Activated CD4-positive, alpha-beta T cell treated with anti-CD3 and anti-CD28 coated beads, Interleukin-2, amount 10 ng/mL, durations not matched to agents 7 days and 5 days (primary cell): ENCODE results near the gene YEATS2. TPM values are rescaled to one million over a fixed set of nuclear protein-coding genes. Genes with fewer than 3 reads are reported as not detected.

Experiments
- CTCF ChIA-PET: fragments of 350-600 bp; sonication (Branson Sonifier 250); formaldehyde crosslinking; loops from one replicate; lab custom pipeline; 2021; ENCODE audit warnings: antibody characterized with exemption; lab: Charles Lee
- POLR2A ChIA-PET: fragments of 350-600 bp; sonication (Branson Sonifier 250); formaldehyde crosslinking; loops from one replicate; lab custom pipeline; 2021; ENCODE audit warnings: antibody characterized with exemption; lab: Charles Lee
- DNase-seq: peaks from one replicate; pipeline ENCODE4 v3.0.0-alpha.2; 2020
- H3K27ac Mint-ChIP-seq: one replicate; pipeline ENCODE4 v1.8.0; 2021; ENCODE audit warnings: mild to moderate bottlenecking, moderate library complexity, mixed read lengths
- H3K27me3 Mint-ChIP-seq: one replicate; pipeline ENCODE4 v1.8.0; 2021; ENCODE audit warnings: mixed read lengths
- H3K36me3 Mint-ChIP-seq: one replicate; pipeline ENCODE4 v1.8.0; 2021; ENCODE audit warnings: low read depth, mixed read lengths
- H3K4me1 Mint-ChIP-seq: one replicate; pipeline ENCODE4 v1.8.0; 2021; ENCODE audit warnings: mixed read lengths
- H3K4me3 Mint-ChIP-seq: one replicate; pipeline ENCODE4 v1.8.0; 2021; ENCODE audit warnings: mild to moderate bottlenecking, moderate library complexity, mixed read lengths
- H3K9me3 Mint-ChIP-seq: one replicate; pipeline ENCODE4 v1.8.0; 2021; ENCODE audit warnings: mixed read lengths
- total RNA-seq, 2 experiments: library from RNA; stranded (reverse); gene quantifications; one replicate each; pipeline ENCODE4 v1.2.3, GENCODE V29; 2021

The YEATS2 gene
- total RNA-seq, 2 experiments from 2014 or later = 48.2 to 48.7 TPM

DNA sequence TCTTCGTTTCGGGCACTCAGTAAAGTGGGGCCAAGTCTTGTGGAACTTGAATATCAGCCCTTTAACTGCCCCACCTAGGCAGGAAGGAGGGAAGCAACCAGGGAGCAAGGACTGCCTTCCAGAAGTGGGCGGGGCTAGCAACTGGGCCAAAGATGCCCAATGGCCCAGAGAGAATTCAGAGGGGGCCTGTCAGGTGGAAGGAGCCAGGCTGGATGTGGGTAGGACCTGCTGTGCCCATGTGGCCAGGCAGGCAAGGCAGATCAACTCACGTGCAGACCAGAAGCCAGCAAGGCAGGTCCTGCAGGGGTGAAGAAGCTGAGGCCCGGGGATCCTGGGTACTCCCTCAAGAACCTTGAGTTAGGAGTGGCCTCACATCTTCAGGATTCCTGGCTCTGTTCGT lies 122.2 kb downstream of the YEATS2 start:
- ChIA-PET POLR2A (no interaction called here), CTCF (no interaction called here)
- Mint-ChIP-seq H3K4me3 (no peak overlapping the region), H3K9me3 (no peaks in the 10 kb centered on the region), H3K27ac (no peak overlapping the region), H3K27me3 (peaks cover 10% of the 10 kb centered on the region), H3K36me3 (peaks cover 11% of the 10 kb centered on the region), H3K4me1 (peaks cover 27% of the 10 kb centered on the region)
- no peak for DNase-seq

DNA sequence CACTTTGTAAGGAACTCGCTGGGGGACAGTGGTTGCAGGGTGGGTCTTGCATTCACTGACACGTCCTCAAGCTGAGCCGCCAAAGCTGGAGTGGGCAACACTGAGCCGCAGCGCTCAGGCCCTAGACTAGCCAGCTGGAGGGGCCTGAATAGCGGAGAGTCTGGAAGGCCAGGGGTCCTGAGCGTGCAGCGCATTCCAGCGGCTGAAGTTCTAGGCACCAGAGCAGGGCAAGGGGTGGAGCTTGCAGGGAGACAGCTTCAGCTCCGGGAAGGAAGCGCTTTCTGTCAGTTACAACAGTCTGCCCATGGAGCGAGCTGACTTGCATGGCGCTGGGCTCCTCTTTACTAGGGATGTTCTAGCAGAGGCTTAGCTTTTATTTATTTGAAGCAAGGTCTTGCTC lies 125.0 kb downstream of the YEATS2 start:
- H3K4me3 Mint-ChIP-seq = no peak overlapping the region
- H3K9me3 Mint-ChIP-seq = no peaks in the 10 kb centered on the region
- H3K27ac Mint-ChIP-seq = no peak overlapping the region
- no peak for DNase-seq
- peaks cover 5% of the 10 kb centered on the region for H3K36me3 Mint-ChIP-seq
- H3K27me3 Mint-ChIP-seq = peaks cover 10% of the 10 kb centered on the region
- CTCF ChIA-PET = interaction anchor here (1.0 to 1.9 kb wide), 3 partner anchors 11 to 295 kb away, joined by 3 to 4 read pairs (median 3); partner anchors contain the start of gene PARL
- H3K4me1 Mint-ChIP-seq = peaks cover 13% of the 10 kb centered on the region
- POLR2A ChIA-PET = no interaction called here

DNA sequence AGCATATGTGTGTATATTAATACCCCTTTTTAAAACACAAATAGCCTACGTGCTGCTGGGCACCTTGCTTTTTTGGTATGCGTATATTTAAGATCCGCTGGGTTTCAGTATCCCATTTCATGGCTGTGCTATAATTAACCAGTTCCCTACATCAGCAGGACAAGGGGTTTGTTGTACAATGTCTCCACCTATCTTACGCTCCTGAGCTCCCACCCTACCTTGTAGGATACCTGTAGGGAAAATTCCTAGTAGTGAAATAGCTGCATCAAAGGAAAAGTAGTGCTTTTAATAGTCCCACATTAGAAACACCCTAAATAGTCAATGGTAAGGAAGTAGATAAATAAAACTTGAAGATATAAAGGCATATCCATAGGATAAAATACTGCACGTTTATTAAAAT lies 126.4 kb downstream of the YEATS2 start:
- DNase-seq = no peak
- Mint-ChIP-seq H3K36me3 (peaks cover 5% of the 10 kb centered on the region), H3K9me3 (no peaks in the 10 kb centered on the region), H3K4me1 (peaks cover 13% of the 10 kb centered on the region), H3K27me3 (peaks cover 10% of the 10 kb centered on the region), H3K4me3 (peak overlapping the region; percentile 73), H3K27ac (no peak overlapping the region)
- CTCF ChIA-PET = interaction anchor here (0.7 to 1.3 kb wide), 3 partner anchors 12 to 74 kb away, joined by 3 to 4 read pairs (median 3); partner anchors contain the start of gene PARL
- POLR2A ChIA-PET = no interaction called here

DNA sequence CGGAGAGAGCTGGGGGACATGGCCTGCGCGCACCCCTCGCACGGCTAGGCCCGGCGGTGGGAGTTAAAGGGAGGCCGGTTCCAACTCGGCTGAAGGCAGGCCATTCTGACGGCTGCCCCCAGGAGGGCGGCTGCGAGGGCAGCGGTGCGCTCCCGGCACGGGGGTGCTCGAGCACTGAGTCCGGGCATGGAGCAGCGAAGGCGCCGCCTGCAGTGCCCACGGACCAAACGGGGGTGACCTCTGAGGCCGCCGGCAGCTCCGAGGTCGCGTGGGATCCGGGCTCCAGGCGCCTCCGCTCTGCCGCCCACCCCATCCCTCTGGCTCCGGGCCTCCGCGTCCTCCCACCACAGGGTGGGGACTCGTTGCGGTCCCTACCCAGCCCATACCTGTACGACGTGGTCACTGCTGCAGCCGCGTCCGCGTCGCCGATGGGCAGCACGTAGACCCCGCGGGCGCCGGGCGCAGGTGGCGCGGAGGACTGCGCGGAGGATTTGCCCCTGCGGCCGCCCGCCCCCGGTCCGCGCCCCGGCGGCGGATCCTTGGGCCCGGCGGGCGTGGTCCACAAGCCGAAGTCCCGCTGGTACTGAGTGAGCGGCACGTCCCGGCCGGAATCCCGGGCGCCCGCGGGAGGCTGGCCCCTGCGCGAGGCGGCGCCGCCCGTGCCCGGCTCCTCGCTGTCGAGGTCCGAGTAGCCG lies 127.3 kb downstream of the YEATS2 start:
- no peak overlapping the region for H3K27ac Mint-ChIP-seq
- H3K4me3 Mint-ChIP-seq = peak overlapping the region; percentile 73
- peaks cover 10% of the 10 kb centered on the region for H3K27me3 Mint-ChIP-seq
- no peak for DNase-seq
- no peaks in the 10 kb centered on the region for H3K9me3 Mint-ChIP-seq
- ChIA-PET POLR2A (no interaction called here), CTCF (interaction anchor here (0.6 to 1.2 kb wide), 2 partner anchors 59 to 77 kb away, joined by 3 read pairs; partner anchors contain the start of gene PARL)
- peaks cover 5% of the 10 kb centered on the region for H3K36me3 Mint-ChIP-seq
- H3K4me1 Mint-ChIP-seq = peaks cover 13% of the 10 kb centered on the region

DNA sequence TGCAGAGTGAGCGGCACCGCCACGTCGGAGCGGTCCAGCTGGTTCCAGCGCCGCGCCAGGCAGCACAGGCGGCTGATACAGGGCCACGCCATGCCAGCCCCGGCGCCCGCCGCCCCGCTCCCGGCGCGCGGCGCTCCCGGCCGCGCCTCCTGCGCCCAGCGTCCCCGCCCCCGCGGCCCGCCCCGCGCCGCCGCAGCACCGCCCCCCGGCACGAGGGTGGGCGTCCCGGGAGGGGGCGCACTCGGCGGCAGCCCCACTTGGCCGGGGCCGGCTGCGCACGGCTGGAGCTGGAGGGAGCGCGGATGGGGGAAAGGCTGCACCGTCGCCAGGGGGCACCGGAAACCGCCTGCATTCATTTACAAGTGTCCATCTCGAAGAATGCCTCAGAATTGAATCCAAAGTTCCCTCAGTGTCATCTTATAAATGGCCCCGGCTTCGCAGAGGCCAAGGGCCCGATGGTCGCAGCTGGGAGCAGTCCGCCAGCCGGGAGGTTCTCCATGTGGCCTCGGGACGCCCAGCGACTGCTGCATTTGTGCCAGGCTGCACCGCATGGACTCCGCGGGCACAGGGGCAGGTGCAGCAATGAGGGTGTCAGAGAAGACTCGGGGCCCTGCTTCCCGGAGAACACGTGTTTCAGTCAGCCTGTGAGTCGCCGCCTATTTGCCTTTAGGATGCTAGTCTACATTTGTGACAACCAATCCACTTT lies 128.0 kb downstream of the YEATS2 start, which contains the start of gene MAP6D1:
Gene MAP6D1, minus strand, starts transcription at position 122 of the 706 bp plus-strand sequence. Its CDS starts 30 bp downstream, at position 92.
- peak; percentile 24 for DNase-seq
- Mint-ChIP-seq H3K4me3 (peak within 1 kb of the TSS; percentile 73), H3K27me3 (peaks cover 10% of the 10 kb centered on the region), H3K9me3 (no peaks in the 10 kb centered on the region), H3K27ac (no peak within 1 kb of the TSS), H3K4me1 (peaks cover 13% of the 10 kb centered on the region), H3K36me3 (peaks cover 5% of the 10 kb centered on the region)
- ChIA-PET POLR2A (no interaction called here), CTCF (interaction anchor here (0.6 to 1.1 kb wide), 2 partner anchors 59 to 78 kb away, joined by 3 to 4 read pairs; partner anchors contain the start of gene PARL)

DNA sequence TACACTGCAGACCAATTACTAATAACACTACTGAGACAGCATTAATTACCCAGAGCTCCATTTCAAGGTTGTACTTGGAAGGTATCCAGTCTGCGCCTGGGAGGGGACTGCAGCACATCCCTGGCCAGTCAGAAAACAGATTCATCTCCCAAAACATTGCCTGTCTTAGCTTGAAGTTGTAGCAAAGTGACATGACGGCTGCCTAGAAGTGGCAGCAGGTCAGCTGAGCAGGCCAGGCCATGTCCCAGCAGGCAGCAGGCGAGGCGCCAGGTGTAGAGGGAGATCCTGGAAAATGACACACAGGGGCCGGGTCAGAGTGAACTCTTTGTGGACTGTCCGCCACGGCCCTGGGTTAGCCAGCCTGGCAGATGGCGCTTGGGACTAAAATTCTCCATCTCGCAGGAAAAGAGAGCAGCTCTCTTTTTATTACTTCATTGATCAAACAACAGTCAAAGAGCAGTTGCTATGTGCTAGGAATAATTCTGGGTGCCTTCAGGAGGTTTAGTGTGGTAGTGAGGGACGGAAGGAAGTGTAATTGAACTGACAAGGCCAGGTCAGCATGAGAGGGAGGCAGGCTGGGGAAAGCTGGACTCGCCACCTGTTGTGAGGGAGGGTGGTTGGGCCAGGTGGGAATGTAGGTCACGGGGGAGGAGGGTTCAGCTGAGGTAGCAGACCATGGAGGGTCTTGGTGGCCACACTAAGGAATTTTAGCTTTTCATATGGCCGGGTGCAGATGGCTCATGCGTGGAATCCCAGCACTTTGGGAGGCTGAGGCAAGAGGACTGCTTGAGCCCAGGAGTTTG lies 129.1 kb downstream of the YEATS2 start:
- Mint-ChIP-seq H3K36me3 (peaks cover 5% of the 10 kb centered on the region), H3K4me1 (peaks cover 13% of the 10 kb centered on the region), H3K4me3 (peak overlapping the region; percentile 63), H3K9me3 (no peaks in the 10 kb centered on the region), H3K27ac (peak overlapping the region; percentile 68), H3K27me3 (peaks cover 10% of the 10 kb centered on the region)
- no peak for DNase-seq
- ChIA-PET CTCF (interaction anchor here (1.1 kb wide), 1 partner anchor 58 kb away, joined by 4 read pairs; the partner anchor contains the start of gene PARL), POLR2A (no interaction called here)

DNA sequence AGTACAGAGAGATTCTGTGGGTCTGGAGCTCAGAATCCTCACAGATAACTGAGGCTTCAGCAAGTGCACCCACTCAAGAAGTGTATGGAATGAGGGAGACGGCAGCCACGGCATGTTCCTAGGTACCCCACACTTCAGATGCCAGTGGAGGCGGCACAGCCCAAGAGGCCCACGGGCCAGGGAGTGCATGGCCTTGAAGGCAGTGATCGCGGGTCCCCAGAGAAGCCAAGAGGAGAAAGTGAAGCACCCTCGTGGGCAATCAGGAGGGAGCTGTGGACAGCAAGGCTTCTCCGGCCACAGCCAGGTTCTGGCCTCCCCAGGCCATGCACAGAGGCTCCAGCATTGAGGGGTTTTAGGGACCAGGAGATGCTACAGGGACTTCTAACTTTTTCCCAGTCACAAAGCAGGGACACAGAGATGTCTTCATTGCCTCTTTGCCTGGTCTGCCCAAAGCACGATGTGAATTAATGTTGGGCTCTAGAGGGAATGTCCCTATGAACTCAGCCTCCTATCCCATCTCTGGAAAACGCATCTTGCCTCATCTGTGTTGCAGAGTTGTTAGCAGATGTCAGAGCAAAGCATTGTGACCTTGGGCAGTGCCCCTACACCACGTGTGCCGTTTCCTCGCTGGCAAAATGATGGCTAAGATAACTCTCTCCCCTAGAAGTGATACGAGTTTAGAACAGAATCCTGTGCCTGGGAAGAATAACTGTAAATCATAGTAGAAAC lies 130.4 kb downstream of the YEATS2 start:
- Mint-ChIP-seq H3K36me3 (peaks cover 5% of the 10 kb centered on the region), H3K27ac (peak overlapping the region; percentile 33), H3K27me3 (peaks cover 10% of the 10 kb centered on the region), H3K4me1 (peaks cover 13% of the 10 kb centered on the region), H3K9me3 (no peaks in the 10 kb centered on the region), H3K4me3 (no peak overlapping the region)
- POLR2A ChIA-PET = interaction anchor here (0.5 kb wide), 1 partner anchor 321 kb away, joined by 3 read pairs; no protein-coding TSS in a partner anchor
- CTCF ChIA-PET = no interaction called here
- no peak for DNase-seq

DNA sequence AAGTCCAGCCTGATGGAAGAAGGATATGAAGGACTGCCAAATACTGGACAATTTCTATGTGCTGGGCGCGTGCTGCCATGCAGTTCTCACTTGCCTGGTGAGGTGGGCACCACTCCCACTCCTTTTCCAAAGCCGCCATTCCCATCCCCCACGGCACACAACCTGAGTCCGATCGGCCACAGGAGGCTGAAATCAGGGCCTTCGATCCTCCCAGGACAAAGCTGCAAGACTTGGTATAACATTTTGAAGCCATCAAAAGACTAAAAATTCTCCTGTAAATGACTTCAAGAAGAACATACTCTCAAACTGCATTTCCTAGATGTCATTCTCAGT lies 130.9 kb downstream of the YEATS2 start:
- H3K36me3 Mint-ChIP-seq = peaks cover 5% of the 10 kb centered on the region
- no peak for DNase-seq
- POLR2A ChIA-PET = no interaction called here
- H3K27me3 Mint-ChIP-seq = peaks cover 10% of the 10 kb centered on the region
- no peak overlapping the region for H3K4me3 Mint-ChIP-seq
- peaks cover 13% of the 10 kb centered on the region for H3K4me1 Mint-ChIP-seq
- H3K27ac Mint-ChIP-seq = no peak overlapping the region
- H3K9me3 Mint-ChIP-seq = no peaks in the 10 kb centered on the region
- CTCF ChIA-PET = no interaction called here

DNA sequence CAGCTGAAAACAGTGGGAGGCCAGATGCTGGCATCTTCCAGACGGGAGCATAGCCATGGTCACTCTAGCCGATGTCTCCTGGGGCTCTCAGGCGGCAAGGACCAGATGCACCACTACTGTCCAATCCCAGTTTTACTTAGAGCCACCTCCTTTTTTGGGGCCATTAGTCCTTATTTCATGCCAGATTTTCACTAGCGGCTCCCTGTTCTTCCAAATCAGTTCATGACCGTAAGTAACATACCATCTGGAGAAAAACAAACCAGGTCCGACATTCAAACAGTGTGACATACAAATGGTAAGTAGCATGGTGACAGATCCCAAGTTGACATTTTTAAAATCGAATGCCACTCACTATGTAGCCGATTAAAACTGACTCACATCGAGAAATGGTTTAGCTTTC lies 131.9 kb downstream of the YEATS2 start:
- Mint-ChIP-seq H3K4me1 (peaks cover 6% of the 10 kb centered on the region), H3K27ac (no peak overlapping the region), H3K27me3 (peaks cover under 1% of the 10 kb centered on the region), H3K36me3 (peaks cover 3% of the 10 kb centered on the region), H3K4me3 (no peak overlapping the region), H3K9me3 (no peaks in the 10 kb centered on the region)
- ChIA-PET POLR2A (no interaction called here), CTCF (no interaction called here)
- no peak for DNase-seq

DNA sequence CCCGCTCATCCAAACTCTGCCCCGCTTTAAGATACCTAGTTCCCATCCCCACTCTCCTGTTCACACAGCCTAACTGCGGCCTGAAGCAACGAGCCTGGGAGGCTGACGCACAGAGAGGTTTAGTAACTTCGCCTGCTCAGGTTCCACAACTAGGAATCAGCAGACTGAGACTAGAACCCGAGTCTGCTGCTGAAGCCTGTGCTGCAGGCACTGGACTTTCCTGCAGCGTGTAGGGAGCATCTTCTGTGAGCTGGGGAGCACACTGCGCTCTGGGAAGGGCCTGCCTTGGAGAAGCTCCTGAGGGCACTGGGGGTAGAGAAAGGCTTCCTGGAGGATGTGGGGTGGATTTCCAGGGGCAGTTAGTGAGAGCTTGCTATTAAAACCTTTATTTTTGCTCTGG lies 132.6 kb downstream of the YEATS2 start:
- H3K9me3 Mint-ChIP-seq = no peaks in the 10 kb centered on the region
- POLR2A ChIA-PET = no interaction called here
- DNase-seq = no peak
- H3K4me1 Mint-ChIP-seq = peaks cover 4% of the 10 kb centered on the region
- peaks cover 3% of the 10 kb centered on the region for H3K36me3 Mint-ChIP-seq
- CTCF ChIA-PET = no interaction called here
- H3K27ac Mint-ChIP-seq = no peak overlapping the region
- H3K4me3 Mint-ChIP-seq = no peak overlapping the region
- H3K27me3 Mint-ChIP-seq = no peaks in the 10 kb centered on the region

DNA sequence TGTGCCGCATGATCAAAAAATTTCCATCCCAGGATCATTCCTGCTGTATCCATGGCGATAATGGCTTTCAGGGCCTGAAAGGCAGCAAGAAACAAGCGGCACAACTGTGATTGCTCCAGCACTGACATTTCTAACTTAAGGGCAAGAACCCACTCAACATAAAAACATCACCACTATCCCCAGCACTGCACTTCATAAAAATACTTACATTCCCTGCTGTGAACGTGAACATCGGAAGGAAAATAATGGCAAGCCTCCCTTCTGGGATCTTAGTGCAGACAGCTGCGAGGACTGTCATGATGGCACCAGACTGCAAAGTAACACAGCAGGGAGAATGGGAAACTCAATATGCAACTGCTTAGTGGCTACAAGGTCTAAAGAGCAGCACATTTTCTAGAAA lies 135.9 kb downstream of the YEATS2 start:
- Mint-ChIP-seq H3K9me3 (no peaks in the 10 kb centered on the region), H3K4me3 (no peak overlapping the region), H3K27ac (no peak overlapping the region), H3K27me3 (no peaks in the 10 kb centered on the region), H3K4me1 (peaks cover 3% of the 10 kb centered on the region), H3K36me3 (peaks cover 3% of the 10 kb centered on the region)
- POLR2A ChIA-PET = no interaction called here
- CTCF ChIA-PET = interaction anchor here (1.0 kb wide), 1 partner anchor 11 kb away, joined by 3 read pairs; no protein-coding TSS in a partner anchor
- DNase-seq = no peak

DNA sequence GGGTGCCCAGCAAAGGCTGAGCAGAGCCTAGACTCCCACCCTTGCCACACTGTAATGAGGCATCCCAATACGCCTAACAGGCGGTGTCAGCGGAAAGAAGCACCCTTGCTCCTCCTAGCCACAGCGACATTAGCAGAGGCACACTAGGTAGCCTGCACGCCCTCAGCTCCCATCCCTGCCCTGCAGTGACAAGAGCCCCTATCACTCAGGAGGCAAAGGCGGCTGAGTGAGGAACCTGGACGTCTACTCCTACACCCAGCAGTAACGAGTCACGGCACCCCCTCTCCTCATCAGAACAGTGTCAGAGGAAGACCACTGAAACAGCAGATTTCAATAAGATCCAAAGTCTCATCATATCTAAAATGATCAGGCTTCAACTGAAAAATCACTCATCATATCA lies 139.8 kb downstream of the YEATS2 start:
- H3K4me1 Mint-ChIP-seq = peaks cover 3% of the 10 kb centered on the region
- H3K27me3 Mint-ChIP-seq = no peaks in the 10 kb centered on the region
- no peak overlapping the region for H3K27ac Mint-ChIP-seq
- POLR2A ChIA-PET = no interaction called here
- no peak for DNase-seq
- H3K4me3 Mint-ChIP-seq = no peak overlapping the region
- H3K9me3 Mint-ChIP-seq = no peaks in the 10 kb centered on the region
- peaks cover 18% of the 10 kb centered on the region for H3K36me3 Mint-ChIP-seq
- CTCF ChIA-PET = interaction anchor here (0.5 kb wide), 1 partner anchor 500 kb away, joined by 4 read pairs; no protein-coding TSS in a partner anchor
